ENCODE results near the gene KDM7A.

Gene KDM7A

DNA sequence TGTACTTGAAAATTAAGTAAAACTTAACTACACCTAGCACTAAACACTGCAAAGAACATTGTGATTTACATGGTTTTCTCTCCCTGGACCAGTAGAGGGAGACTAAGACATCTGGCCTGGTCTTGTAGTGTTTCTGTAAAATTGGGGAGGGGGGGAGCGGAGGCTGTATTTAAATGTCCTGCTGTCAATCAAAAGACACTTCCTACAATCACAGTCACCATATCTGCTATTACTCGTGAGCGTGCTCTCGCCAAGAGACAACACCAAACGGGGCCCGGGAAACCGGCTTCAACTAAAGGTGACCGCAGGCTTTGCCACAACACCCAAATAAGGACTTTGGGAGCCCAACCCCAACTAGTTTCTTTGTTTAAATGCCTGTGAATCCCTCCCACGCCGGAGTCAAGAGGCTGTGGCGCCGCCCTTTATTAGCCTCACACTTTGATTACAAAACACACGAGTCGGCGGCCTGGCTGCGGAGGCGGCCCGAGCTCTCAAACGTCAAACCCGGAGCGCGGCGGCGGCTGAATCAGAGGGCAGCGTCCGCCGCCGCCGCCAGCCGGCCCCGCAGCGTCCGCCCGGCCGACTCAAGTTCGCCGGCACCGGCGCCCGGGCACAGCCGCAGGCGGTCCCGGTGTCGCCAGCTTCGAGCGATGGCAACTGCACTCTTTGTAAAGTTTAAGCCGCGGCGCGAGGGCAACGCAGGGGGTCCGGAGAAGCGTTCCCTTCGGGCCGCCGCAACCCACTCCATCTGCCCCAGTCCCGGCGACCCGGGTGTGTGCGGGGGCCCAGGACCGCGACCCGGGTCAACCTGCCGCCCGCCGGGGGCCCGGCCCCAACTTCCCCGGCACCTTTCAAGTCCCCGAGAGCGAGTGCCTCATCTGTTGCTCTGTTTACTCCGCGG is 1.3 kb downstream of the KDM7A start (continued):
- TF ChIP-seq, protein P1, sequence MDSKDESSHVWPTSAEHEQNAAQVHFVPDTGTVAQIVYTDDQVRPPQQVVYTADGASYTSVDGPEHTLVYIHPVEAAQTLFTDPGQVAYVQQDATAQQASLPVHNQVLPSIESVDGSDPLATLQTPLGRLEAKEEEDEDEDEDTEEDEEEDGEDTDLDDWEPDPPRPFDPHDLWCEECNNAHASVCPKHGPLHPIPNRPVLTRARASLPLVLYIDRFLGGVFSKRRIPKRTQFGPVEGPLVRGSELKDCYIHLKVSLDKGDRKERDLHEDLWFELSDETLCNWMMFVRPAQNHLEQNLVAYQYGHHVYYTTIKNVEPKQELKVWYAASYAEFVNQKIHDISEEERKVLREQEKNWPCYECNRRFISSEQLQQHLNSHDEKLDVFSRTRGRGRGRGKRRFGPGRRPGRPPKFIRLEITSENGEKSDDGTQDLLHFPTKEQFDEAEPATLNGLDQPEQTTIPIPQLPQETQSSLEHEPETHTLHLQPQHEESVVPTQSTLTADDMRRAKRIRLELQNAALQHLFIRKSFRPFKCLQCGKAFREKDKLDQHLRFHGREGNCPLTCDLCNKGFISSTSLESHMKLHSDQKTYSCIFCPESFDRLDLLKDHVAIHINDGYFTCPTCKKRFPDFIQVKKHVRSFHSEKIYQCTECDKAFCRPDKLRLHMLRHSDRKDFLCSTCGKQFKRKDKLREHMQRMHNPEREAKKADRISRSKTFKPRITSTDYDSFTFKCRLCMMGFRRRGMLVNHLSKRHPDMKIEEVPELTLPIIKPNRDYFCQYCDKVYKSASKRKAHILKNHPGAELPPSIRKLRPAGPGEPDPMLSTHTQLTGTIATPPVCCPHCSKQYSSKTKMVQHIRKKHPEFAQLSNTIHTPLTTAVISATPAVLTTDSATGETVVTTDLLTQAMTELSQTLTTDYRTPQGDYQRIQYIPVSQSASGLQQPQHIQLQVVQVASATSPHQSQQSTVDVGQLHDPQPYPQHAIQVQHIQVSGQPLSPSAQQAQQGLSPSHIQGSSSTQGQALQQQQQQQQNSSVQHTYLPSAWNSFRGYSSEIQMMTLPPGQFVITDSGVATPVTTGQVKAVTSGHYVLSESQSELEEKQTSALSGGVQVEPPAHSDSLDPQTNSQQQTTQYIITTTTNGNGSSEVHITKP (tag by site-specific recombination; IDR thresholded peaks at IDR 0.05), result peak; percentile 58
- TF ChIP-seq ZNF184 (tag by site-specific recombination; IDR thresholded peaks at IDR 0.05) (no peak), ZNF140 (tag by site-specific recombination; IDR thresholded peaks at IDR 0.05) (no peak), ZEB2 (tag by site-specific recombination; IDR thresholded peaks at IDR 0.05) (peak; percentile 92), ZBTB17 (tag by site-specific recombination; IDR thresholded peaks at IDR 0.05) (peak; percentile 63), SETDB1 (IDR thresholded peaks at IDR 0.05; ENCODE audit: insufficient read length, low read length) (no peak), OSR2 (tag by site-specific recombination; IDR thresholded peaks at IDR 0.05) (peak; percentile 58), ZNF670 (tag by site-specific recombination; IDR thresholded peaks at IDR 0.05; ENCODE audit: low read depth) (no peak), ZNF777 (tag by site-specific recombination; IDR thresholded peaks at IDR 0.05; ENCODE audit: borderline replicate concordance) (no peak), ZNF596 (tag by site-specific recombination; IDR thresholded peaks at IDR 0.05) (peak; percentile 25; the same call in 1 of the 2 replicates), ZNF423 (tag by site-specific recombination; IDR thresholded peaks at IDR 0.05) (no peak), ZNF433 (tag by site-specific recombination; IDR thresholded peaks at IDR 0.05; ENCODE audit: low read depth) (no peak), ZNF624 (tag by site-specific recombination; IDR thresholded peaks at IDR 0.05) (no peak), ZNF114 (tag by site-specific recombination; IDR thresholded peaks at IDR 0.05) (no peak), ZNF292 (tag by site-specific recombination; IDR thresholded peaks at IDR 0.05; ENCODE audit: borderline replicate concordance, low read depth) (no peak), ZNF623 (tag by site-specific recombination; IDR thresholded peaks at IDR 0.05) (no peak), ZFP69B (tag by site-specific recombination; IDR thresholded peaks at IDR 0.05) (no peak)
- TF ChIP-seq, protein P2, sequence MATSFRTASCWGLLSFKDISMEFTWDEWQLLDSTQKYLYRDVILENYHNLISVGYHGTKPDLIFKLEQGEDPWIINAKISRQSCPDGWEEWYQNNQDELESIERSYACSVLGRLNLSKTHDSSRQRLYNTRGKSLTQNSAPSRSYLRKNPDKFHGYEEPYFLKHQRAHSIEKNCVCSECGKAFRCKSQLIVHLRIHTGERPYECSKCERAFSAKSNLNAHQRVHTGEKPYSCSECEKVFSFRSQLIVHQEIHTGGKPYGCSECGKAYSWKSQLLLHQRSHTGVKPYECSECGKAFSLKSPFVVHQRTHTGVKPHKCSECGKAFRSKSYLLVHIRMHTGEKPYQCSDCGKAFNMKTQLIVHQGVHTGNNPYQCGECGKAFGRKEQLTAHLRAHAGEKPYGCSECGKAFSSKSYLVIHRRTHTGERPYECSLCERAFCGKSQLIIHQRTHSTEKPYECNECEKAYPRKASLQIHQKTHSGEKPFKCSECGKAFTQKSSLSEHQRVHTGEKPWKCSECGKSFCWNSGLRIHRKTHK (tag by site-specific recombination; IDR thresholded peaks at IDR 0.05), result no peak
- TF ChIP-seq, protein P3, sequence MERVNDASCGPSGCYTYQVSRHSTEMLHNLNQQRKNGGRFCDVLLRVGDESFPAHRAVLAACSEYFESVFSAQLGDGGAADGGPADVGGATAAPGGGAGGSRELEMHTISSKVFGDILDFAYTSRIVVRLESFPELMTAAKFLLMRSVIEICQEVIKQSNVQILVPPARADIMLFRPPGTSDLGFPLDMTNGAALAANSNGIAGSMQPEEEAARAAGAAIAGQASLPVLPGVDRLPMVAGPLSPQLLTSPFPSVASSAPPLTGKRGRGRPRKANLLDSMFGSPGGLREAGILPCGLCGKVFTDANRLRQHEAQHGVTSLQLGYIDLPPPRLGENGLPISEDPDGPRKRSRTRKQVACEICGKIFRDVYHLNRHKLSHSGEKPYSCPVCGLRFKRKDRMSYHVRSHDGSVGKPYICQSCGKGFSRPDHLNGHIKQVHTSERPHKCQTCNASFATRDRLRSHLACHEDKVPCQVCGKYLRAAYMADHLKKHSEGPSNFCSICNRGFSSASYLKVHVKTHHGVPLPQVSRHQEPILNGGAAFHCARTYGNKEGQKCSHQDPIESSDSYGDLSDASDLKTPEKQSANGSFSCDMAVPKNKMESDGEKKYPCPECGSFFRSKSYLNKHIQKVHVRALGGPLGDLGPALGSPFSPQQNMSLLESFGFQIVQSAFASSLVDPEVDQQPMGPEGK (tag by site-specific recombination; IDR thresholded peaks at IDR 0.05), result peak; percentile 68
- TF ChIP-seq, protein P4, sequence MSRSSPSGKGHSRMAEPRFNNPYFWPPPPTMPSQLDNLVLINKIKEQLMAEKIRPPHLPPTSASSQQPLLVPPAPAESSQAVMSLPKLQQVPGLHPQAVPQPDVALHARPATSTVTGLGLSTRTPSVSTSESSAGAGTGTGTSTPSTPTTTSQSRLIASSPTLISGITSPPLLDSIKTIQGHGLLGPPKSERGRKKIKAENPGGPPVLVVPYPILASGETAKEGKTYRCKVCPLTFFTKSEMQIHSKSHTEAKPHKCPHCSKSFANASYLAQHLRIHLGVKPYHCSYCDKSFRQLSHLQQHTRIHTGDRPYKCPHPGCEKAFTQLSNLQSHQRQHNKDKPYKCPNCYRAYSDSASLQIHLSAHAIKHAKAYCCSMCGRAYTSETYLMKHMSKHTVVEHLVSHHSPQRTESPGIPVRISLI (tag by site-specific recombination; IDR thresholded peaks at IDR 0.05), result no peak
- TF ChIP-seq, protein P5, sequence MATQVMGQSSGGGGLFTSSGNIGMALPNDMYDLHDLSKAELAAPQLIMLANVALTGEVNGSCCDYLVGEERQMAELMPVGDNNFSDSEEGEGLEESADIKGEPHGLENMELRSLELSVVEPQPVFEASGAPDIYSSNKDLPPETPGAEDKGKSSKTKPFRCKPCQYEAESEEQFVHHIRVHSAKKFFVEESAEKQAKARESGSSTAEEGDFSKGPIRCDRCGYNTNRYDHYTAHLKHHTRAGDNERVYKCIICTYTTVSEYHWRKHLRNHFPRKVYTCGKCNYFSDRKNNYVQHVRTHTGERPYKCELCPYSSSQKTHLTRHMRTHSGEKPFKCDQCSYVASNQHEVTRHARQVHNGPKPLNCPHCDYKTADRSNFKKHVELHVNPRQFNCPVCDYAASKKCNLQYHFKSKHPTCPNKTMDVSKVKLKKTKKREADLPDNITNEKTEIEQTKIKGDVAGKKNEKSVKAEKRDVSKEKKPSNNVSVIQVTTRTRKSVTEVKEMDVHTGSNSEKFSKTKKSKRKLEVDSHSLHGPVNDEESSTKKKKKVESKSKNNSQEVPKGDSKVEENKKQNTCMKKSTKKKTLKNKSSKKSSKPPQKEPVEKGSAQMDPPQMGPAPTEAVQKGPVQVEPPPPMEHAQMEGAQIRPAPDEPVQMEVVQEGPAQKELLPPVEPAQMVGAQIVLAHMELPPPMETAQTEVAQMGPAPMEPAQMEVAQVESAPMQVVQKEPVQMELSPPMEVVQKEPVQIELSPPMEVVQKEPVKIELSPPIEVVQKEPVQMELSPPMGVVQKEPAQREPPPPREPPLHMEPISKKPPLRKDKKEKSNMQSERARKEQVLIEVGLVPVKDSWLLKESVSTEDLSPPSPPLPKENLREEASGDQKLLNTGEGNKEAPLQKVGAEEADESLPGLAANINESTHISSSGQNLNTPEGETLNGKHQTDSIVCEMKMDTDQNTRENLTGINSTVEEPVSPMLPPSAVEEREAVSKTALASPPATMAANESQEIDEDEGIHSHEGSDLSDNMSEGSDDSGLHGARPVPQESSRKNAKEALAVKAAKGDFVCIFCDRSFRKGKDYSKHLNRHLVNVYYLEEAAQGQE (tag by site-specific recombination; IDR thresholded peaks at IDR 0.05), result no peak
- TF ChIP-seq, protein P6, sequence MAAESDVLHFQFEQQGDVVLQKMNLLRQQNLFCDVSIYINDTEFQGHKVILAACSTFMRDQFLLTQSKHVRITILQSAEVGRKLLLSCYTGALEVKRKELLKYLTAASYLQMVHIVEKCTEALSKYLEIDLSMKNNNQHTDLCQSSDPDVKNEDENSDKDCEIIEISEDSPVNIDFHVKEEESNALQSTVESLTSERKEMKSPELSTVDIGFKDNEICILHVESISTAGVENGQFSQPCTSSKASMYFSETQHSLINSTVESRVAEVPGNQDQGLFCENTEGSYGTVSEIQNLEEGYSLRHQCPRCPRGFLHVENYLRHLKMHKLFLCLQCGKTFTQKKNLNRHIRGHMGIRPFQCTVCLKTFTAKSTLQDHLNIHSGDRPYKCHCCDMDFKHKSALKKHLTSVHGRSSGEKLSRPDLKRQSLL (tag by site-specific recombination; IDR thresholded peaks at IDR 0.05), result no peak
- TF ChIP-seq, protein P7, sequence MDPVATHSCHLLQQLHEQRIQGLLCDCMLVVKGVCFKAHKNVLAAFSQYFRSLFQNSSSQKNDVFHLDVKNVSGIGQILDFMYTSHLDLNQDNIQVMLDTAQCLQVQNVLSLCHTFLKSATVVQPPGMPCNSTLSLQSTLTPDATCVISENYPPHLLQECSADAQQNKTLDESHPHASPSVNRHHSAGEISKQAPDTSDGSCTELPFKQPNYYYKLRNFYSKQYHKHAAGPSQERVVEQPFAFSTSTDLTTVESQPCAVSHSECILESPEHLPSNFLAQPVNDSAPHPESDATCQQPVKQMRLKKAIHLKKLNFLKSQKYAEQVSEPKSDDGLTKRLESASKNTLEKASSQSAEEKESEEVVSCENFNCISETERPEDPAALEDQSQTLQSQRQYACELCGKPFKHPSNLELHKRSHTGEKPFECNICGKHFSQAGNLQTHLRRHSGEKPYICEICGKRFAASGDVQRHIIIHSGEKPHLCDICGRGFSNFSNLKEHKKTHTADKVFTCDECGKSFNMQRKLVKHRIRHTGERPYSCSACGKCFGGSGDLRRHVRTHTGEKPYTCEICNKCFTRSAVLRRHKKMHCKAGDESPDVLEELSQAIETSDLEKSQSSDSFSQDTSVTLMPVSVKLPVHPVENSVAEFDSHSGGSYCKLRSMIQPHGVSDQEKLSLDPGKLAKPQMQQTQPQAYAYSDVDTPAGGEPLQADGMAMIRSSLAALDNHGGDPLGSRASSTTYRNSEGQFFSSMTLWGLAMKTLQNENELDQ (tag by site-specific recombination; IDR thresholded peaks at IDR 0.05; ENCODE audit: low read depth), result no peak

All from HEK293 (cell line).